ENCODE data around the gene BACH2. TPM values are rescaled to one million over a fixed set of nuclear protein-coding genes. Genes with fewer than 3 reads are reported as not detected.
"Not testable (repeated sequence)": the region's sequence is repeated elsewhere in the genome, so short reads cannot be mapped to it uniquely, and the experiment has no call there.

The BACH2 gene
- total RNA-seq, 6 donors from 2014 or later = 3.1 to 6.8 (median 5.3) TPM

GRCh38 chr6:90038961-90039653 is 257.5 kb downstream of the BACH2 start:
- no peaks in the 10 kb centered on the region for H3K36me3 ChIP-seq
- TF ChIP-seq CTCF (IDR thresholded peaks at IDR 0.05) (no peak), POLR2AphosphoS5 (IDR thresholded peaks at IDR 0.05) (no peak), EP300 (IDR thresholded peaks at IDR 0.05) (no peak), POLR2A (IDR thresholded peaks at IDR 0.05) (no peak)
- no peak overlapping the region for H3K27ac ChIP-seq
- no peak for ATAC-seq (ENCODE audit: low FRiP score in 2 of 2)
- H3K27me3 ChIP-seq = no peaks in the 10 kb centered on the region
- 95 to 96% methylated on average over 18 of the region's 18 CpGs for WGBS, 2 donors
- H3K9me3 ChIP-seq = no peaks in the 10 kb centered on the region
- H3K4me3 ChIP-seq = no peak overlapping the region
- no peak for DNase-seq
- no peaks in the 10 kb centered on the region for H3K4me1 ChIP-seq

GRCh38 chr6:90036963-90037362 is 259.7 kb downstream of the BACH2 start:
- TF ChIP-seq POLR2A (IDR thresholded peaks at IDR 0.05) = no peak
- TF ChIP-seq EP300 (IDR thresholded peaks at IDR 0.05) = no peak
- TF ChIP-seq POLR2AphosphoS5 (IDR thresholded peaks at IDR 0.05) = no peak
- no peak for TF ChIP-seq CTCF (IDR thresholded peaks at IDR 0.05)
- DNase-seq = no peak
- no peaks in the 10 kb centered on the region for H3K9me3 ChIP-seq
- WGBS, 2 donors = 91 to 92% methylated on average over 3 of the region's 3 CpGs
- H3K4me1 ChIP-seq = no peaks in the 10 kb centered on the region
- H3K27me3 ChIP-seq = no peaks in the 10 kb centered on the region
- no peak for ATAC-seq (ENCODE audit: low FRiP score in 2 of 2)
- H3K27ac ChIP-seq = no peak overlapping the region
- H3K4me3 ChIP-seq = no peak overlapping the region
- H3K36me3 ChIP-seq = no peaks in the 10 kb centered on the region

- Histone ChIP-seq H3K27me3 (no peaks in the 10 kb centered on the region), H3K36me3 (no peaks in the 10 kb centered on the region), H3K4me1 (no peaks in the 10 kb centered on the region), H3K9me3 (no peaks in the 10 kb centered on the region), H3K4me3 (no peak overlapping the region), H3K27ac (no peak overlapping the region)
- 77 to 96% methylated on average over 3 of the region's 3 CpGs for WGBS, 2 donors
- TF ChIP-seq POLR2AphosphoS5 (IDR thresholded peaks at IDR 0.05) = no peak
- TF ChIP-seq CTCF (IDR thresholded peaks at IDR 0.05) = no peak
- TF ChIP-seq EP300 (IDR thresholded peaks at IDR 0.05) = no peak
- TF ChIP-seq POLR2A (IDR thresholded peaks at IDR 0.05) = no peak
- ATAC-seq (ENCODE audit: low FRiP score in 2 of 2) (no peak), DNase-seq (no peak)
Measured at GRCh38 chr6:90035047-90035723, 261.5 kb downstream of the BACH2 start.

GRCh38 chr6:90033746-90034271 is 262.8 kb downstream of the BACH2 start:
- ATAC-seq (ENCODE audit: low FRiP score in 2 of 2) = no peak
- no peak overlapping the region for H3K4me3 ChIP-seq
- no peaks in the 10 kb centered on the region for H3K4me1 ChIP-seq
- no peak for TF ChIP-seq EP300 (IDR thresholded peaks at IDR 0.05)
- TF ChIP-seq POLR2A (IDR thresholded peaks at IDR 0.05) = no peak
- TF ChIP-seq POLR2AphosphoS5 (IDR thresholded peaks at IDR 0.05) = no peak
- no peak for TF ChIP-seq CTCF (IDR thresholded peaks at IDR 0.05)
- no peaks in the 10 kb centered on the region for H3K9me3 ChIP-seq
- H3K36me3 ChIP-seq = no peaks in the 10 kb centered on the region
- no peaks in the 10 kb centered on the region for H3K27me3 ChIP-seq
- WGBS, 2 donors = 61 to 78% methylated on average over 3 of the region's 3 CpGs
- DNase-seq = no peak
- no peak overlapping the region for H3K27ac ChIP-seq

GRCh38 chr6:90032489-90033212 is 264.0 kb downstream of the BACH2 start:
- DNase-seq; H3K4me1 ChIP-seq; H3K36me3 ChIP-seq; H3K27me3 ChIP-seq; H3K27ac ChIP-seq; H3K4me3 ChIP-seq; H3K9me3 ChIP-seq; ATAC-seq (ENCODE audit: low FRiP score in 2 of 2): not testable (repeated sequence)
- 71 to 88% methylated on average over 5 of the region's 5 CpGs for WGBS, 2 donors

All from upper lobe of left lung (tissue), 6 donors.